Upper lobe of right lung (tissue), 1 donor: ENCODE measurements around the gene DHCR7. TPM values are rescaled to one million over a fixed set of nuclear protein-coding genes. Genes with fewer than 3 reads are reported as not detected.

Experiments used
- ATAC-seq: fragments of 200-7000 bp; cut with Tn5 transposase; one replicate; pipeline ENCODE4 v1.9.1; 2020; ENCODE audit warnings: mild to moderate bottlenecking, moderate library complexity
- DNase-seq: peaks from one replicate; pipeline ENCODE4 v3.0.0-alpha.2; 2020
- H3K27ac ChIP-seq: fragments of 200-600 bp; one replicate; pipeline ENCODE4 v1.8.0; 2022
- H3K27me3 ChIP-seq: fragments of 200-600 bp; one replicate; pipeline ENCODE4 v1.8.0; 2022; ENCODE audit warnings: mild to moderate bottlenecking
- H3K36me3 ChIP-seq: fragments of 200-600 bp; one replicate; pipeline ENCODE4 v1.8.0; 2022
- H3K4me1 ChIP-seq: fragments of 200-600 bp; one replicate; pipeline ENCODE4 v1.8.0; 2022
- H3K4me3 ChIP-seq: fragments of 200-600 bp; one replicate; pipeline ENCODE4 v1.8.0; 2022; ENCODE audit warnings: mild to moderate bottlenecking
- H3K9me3 ChIP-seq: fragments of 200-600 bp; one replicate; pipeline ENCODE4 v1.8.0; 2022
- CTCF ChIP-seq: fragments of 200-600 bp; IDR thresholded peaks from one replicate; pipeline ENCODE4 v1.8.0; 2022; ENCODE audit warnings: antibody characterized with exemption
- intact Hi-C: fragments of 100-400 bp; cut with DNase I; formaldehyde crosslinking; loops from one replicate; pipeline ENCODE4 v1.11.0; 2022
- total RNA-seq: library from RNA; stranded (reverse); fragmentation: NEBNext Ultra II Directional; extraction: Animal tissue kit (Norgen Biotek cat#: 25700); gene quantifications from one replicate; pipeline ENCODE4 v1.2.1, GENCODE V29; 2021
- donor health status: DM: no; HTN: yes; CAD: no; lungs with severe emphysema.

Gene DHCR7
- total RNA-seq, 1 donor from 2014 or later = 105 TPM

- no peak for DNase-seq
- H3K9me3 ChIP-seq = no peaks in the 10 kb centered on the region
- H3K4me3 ChIP-seq = no peak overlapping the region
Observed at GRCh38 chr11:71443736-71444445, 4.3 kb downstream of the DHCR7 start.

GRCh38 chr11:71442880-71443279 lies 5.3 kb downstream of the DHCR7 start:
- intact Hi-C loops = no loop called here
- H3K4me3 ChIP-seq = no peak overlapping the region
- no peak for DNase-seq
- H3K36me3 ChIP-seq = peaks cover 31% of the 10 kb centered on the region
- H3K9me3 ChIP-seq = no peaks in the 10 kb centered on the region
- no peaks in the 10 kb centered on the region for H3K27me3 ChIP-seq
- no peak for TF ChIP-seq CTCF
- no peak for ATAC-seq
- H3K27ac ChIP-seq = no peak overlapping the region
- H3K4me1 ChIP-seq = peaks cover 11% of the 10 kb centered on the region

More at GRCh38 chr11:71443736-71444445, 4.3 kb downstream of the DHCR7 start:
- intact Hi-C loops = no loop called here
- H3K36me3 ChIP-seq = peaks cover 21% of the 10 kb centered on the region
- no peak for TF ChIP-seq CTCF
- ATAC-seq = no peak
- no peaks in the 10 kb centered on the region for H3K27me3 ChIP-seq
- H3K4me1 ChIP-seq = peaks cover 13% of the 10 kb centered on the region
- H3K27ac ChIP-seq = no peak overlapping the region

GRCh38 chr11:71442123-71442522 lies 6.1 kb downstream of the DHCR7 start:
- ATAC-seq = no peak
- intact Hi-C loops = no loop called here
- H3K36me3 ChIP-seq = peaks cover 39% of the 10 kb centered on the region
- H3K27ac ChIP-seq = no peak overlapping the region
- no peak for TF ChIP-seq CTCF
- H3K4me1 ChIP-seq = peaks cover 7% of the 10 kb centered on the region
- no peak for DNase-seq
- H3K27me3 ChIP-seq = no peaks in the 10 kb centered on the region
- no peaks in the 10 kb centered on the region for H3K9me3 ChIP-seq
- H3K4me3 ChIP-seq = no peak overlapping the region

GRCh38 chr11:71441251-71441650 lies 6.9 kb downstream of the DHCR7 start:
- no peak for ATAC-seq
- intact Hi-C loops = no loop called here
- no peaks in the 10 kb centered on the region for H3K9me3 ChIP-seq
- H3K36me3 ChIP-seq = peaks cover 42% of the 10 kb centered on the region
- no peak for TF ChIP-seq CTCF
- H3K27ac ChIP-seq = no peak overlapping the region
- no peaks in the 10 kb centered on the region for H3K4me1 ChIP-seq
- H3K4me3 ChIP-seq = no peak overlapping the region
- H3K27me3 ChIP-seq = no peaks in the 10 kb centered on the region
- no peak for DNase-seq

GRCh38 chr11:71440021-71440755 lies 8.0 kb downstream of the DHCR7 start:
- Histone ChIP-seq H3K36me3 (peaks cover 44% of the 10 kb centered on the region), H3K9me3 (no peaks in the 10 kb centered on the region), H3K27me3 (no peaks in the 10 kb centered on the region), H3K4me1 (no peaks in the 10 kb centered on the region), H3K27ac (no peak overlapping the region), H3K4me3 (no peak overlapping the region)
- TF ChIP-seq CTCF = no peak
- no peak for ATAC-seq
- no peak for DNase-seq
- intact Hi-C loops = no loop called here
